Stomach (tissue), 9 donors: ENCODE measurements around the gene RCBTB1. TPM values are rescaled to one million over a fixed set of nuclear protein-coding genes. Genes with fewer than 3 reads are reported as not detected.

ENCODE experiments used
- DNase-seq, 2 donors: peaks; one replicate each; pipeline versions ENCODE4 v3.0.0 to v3.0.0-alpha.2; 2013 to 2019
- H3K27ac ChIP-seq, 5 donors: fragments of 200-600 bp in 4 of 5; sonication (generic) in 4 of 5; one replicate each; pipeline ENCODE4 v1.5.1; 2013 to 2019; ENCODE audit warnings: mild to moderate bottlenecking in 1 of 5, moderate library complexity in 1 of 5
- H3K27me3 ChIP-seq, 3 donors: fragments of 200-600 bp; sonication (generic); one replicate each; pipeline ENCODE4 v1.5.1; 2017 to 2019; ENCODE audit warnings: mixed run types in 1 of 3
- H3K36me3 ChIP-seq, 4 donors: fragments of 200-600 bp; sonication (generic); 1 replicate in 3 of 4; 2 replicates in 1 of 4; pipeline ENCODE4 v1.5.1; 2016 to 2019
- H3K4me1 ChIP-seq, 4 donors: fragments of 200-600 bp; sonication (generic); one replicate each; pipeline ENCODE4 v1.5.1; 2016 to 2019
- H3K4me3 ChIP-seq, 4 donors: fragments of 200-600 bp; sonication (generic) in 3 of 4; one replicate each; pipeline ENCODE4 v1.5.1; 2016 to 2019; ENCODE audit warnings: mild to moderate bottlenecking in 1 of 4
- H3K9me3 ChIP-seq, 4 donors: fragments of 200-600 bp; sonication (generic); one replicate each; pipeline ENCODE4 v1.5.1; 2016 to 2019
- EP300 ChIP-seq: sonication (generic); formaldehyde crosslinking; IDR thresholded peaks from one replicate; pipeline ENCODE4 v1.6.1; 2017; ENCODE audit warnings: antibody characterized with exemption
- POLR2A ChIP-seq, 4 donors: fragments of 450-650 bp; IDR thresholded peaks; one replicate each; pipeline ENCODE4 v1.6.1; 2016; ENCODE audit warnings: antibody characterized with exemption in 4 of 4, control low read depth in 2 of 4, mild to moderate bottlenecking in 1 of 4, moderate library complexity in 1 of 4
- POLR2AphosphoS5 ChIP-seq, 3 donors: sonication (generic); formaldehyde crosslinking; IDR thresholded peaks; one replicate each; pipeline ENCODE4 v1.6.1; 2016; ENCODE audit warnings: antibody characterized with exemption in 3 of 3
- WGBS, 5 donors: extraction: QIAGEN DNeasy Blood & Tissue Kit in 3 of 5; methylation state at CpG; one replicate each; pipeline versions ENCODE4 v1.1.5 to v1.1.7; 2013 to 2018; 5-methylcytosine and 5-hydroxymethylcytosine counted together
- intact Hi-C: fragments of 100-400 bp; cut with DNase I; formaldehyde crosslinking; loops from one replicate; pipeline ENCODE4 v1.15.1; 2023; ENCODE audit warnings: low total_unique reads
- polyA plus RNA-seq, 3 donors: library from polyadenylated mRNA; stranded (reverse); fragments of 200-250 nt; gene quantifications; one replicate each; pipeline ENCODE4 v1.2.3, GENCODE V29; 2013
- total RNA-seq, 5 donors: library from RNA; depleted of rRNA; stranded (reverse); fragments of >200 nt; gene quantifications; one replicate each; pipeline versions ENCODE4 v1.1.0 to v1.2.3, GENCODE V29; 2014 to 2016
- TF ChIP-seq, protein P1 (sequence below), 7 experiments: fragments of 450-650 bp in 4 of 7; fragments of 200-600 bp in 3 of 7; sonication (generic) in 3 of 7; IDR thresholded peaks; one replicate each; pipeline ENCODE4 v1.5.1; 2016 to 2019; ENCODE audit warnings: antibody characterized with exemption in 7 of 7, control low read depth in 2 of 7, mild to moderate bottlenecking in 1 of 7
- donor health status: healthy with polysubstance abuse.
- donor health status: Bipolar disorder and iron deficiency.
- donor health status: healthy.

RCBTB1 gene
- total and polyA plus RNA-seq, 8 donors: 1.2 to 48.2 (median 9.7) TPM

DNA sequence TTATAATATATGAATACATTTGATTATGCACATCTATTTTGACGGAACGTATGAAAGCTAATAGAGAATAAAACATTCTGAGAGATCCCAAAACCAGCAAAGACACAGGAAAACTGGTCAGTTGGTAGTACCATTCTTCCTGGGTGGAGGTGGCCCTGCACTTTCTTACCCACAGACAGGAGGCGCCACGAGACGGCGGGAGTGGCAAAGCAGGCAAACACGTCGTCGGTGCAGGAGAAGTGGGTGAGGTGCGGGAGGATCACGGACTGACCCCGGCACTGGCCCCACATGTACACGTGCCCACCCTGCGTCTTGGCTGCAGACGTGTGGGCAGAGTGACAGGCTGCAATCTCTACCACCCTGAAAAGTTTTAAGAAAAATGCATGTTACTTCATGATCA lies 36.1 kb downstream of the RCBTB1 start:
- Histone ChIP-seq H3K27ac (no peak overlapping the region), H3K9me3 (no peaks in the 10 kb centered on the region), H3K36me3 (peaks cover 25 to 97% (median 87%) of the 10 kb centered on the region in 4 donors), H3K4me3 (no peak overlapping the region), H3K4me1 (no peaks in the 10 kb centered on the region), H3K27me3 (no peaks in the 10 kb centered on the region)
- TF ChIP-seq POLR2AphosphoS5 (IDR thresholded peaks at IDR 0.05) (no peak), POLR2A (IDR thresholded peaks at IDR 0.05) (no peak), EP300 (no peak)
- TF ChIP-seq, protein P1, sequence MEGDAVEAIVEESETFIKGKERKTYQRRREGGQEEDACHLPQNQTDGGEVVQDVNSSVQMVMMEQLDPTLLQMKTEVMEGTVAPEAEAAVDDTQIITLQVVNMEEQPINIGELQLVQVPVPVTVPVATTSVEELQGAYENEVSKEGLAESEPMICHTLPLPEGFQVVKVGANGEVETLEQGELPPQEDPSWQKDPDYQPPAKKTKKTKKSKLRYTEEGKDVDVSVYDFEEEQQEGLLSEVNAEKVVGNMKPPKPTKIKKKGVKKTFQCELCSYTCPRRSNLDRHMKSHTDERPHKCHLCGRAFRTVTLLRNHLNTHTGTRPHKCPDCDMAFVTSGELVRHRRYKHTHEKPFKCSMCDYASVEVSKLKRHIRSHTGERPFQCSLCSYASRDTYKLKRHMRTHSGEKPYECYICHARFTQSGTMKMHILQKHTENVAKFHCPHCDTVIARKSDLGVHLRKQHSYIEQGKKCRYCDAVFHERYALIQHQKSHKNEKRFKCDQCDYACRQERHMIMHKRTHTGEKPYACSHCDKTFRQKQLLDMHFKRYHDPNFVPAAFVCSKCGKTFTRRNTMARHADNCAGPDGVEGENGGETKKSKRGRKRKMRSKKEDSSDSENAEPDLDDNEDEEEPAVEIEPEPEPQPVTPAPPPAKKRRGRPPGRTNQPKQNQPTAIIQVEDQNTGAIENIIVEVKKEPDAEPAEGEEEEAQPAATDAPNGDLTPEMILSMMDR (IDR thresholded peaks at IDR 0.05): peak in 1 of 7 experiments; percentile 13
- 73 to 88% (median 83%) methylated on average over 14 to 15 of the region's 15 CpGs for WGBS, 5 donors
- no peak for DNase-seq
- intact Hi-C loops: no loop called here

DNA sequence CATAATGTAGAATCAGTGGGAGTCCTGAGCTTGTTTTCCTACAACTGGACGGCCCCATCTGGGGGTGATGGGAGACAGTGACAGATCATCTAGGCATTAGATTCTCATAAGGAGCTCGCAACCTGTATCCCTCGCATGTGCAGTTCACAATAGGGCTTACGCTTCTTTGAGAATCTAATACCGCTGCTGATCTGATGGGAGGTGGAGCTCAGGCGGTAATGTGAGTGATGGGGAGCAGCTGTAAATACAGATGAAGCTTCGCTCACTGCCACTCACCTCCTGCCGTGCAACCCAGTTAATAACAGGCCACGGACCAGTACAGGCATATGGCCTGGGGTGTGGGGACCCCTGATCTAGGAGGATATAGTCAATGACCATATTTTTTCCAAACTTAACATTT lies 38.8 kb downstream of the RCBTB1 start:
- Histone ChIP-seq H3K4me3 (no peak overlapping the region), H3K4me1 (no peaks in the 10 kb centered on the region), H3K27me3 (no peaks in the 10 kb centered on the region), H3K36me3 (peaks cover 27 to 99% (median 85%) of the 10 kb centered on the region in 4 donors), H3K9me3 (no peaks in the 10 kb centered on the region), H3K27ac (no peak overlapping the region)
- TF ChIP-seq EP300 (no peak), POLR2A (IDR thresholded peaks at IDR 0.05) (no peak), POLR2AphosphoS5 (IDR thresholded peaks at IDR 0.05) (no peak)
- TF ChIP-seq, protein P1 (IDR thresholded peaks at IDR 0.05): no peak
- 91 to 97% (median 94%) methylated on average over 9 of the region's 9 CpGs for WGBS, 5 donors
- intact Hi-C loops: no loop called here
- DNase-seq: no peak

DNA sequence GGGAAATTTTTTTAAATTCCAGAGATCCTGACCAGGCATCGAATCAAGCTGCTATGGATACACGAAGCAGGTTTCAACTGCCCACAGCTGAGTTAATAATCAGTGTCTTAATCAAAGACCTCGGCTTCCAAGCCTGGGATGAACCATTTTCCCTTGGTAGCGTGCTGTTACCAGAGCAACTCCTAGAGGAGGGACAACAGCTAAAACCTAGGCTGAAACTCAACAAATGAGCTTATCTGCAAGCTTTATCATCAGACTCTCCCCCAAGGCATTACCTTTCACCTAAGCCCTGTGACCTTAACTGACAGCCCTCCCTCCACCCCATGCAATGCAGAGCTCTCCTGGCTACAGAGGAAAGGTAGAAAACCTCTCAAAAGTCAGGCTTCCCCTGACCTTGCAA lies 39.7 kb downstream of the RCBTB1 start:
- DNase-seq: no peak
- intact Hi-C loops: no loop called here
- H3K27ac ChIP-seq: no peak overlapping the region
- H3K27me3 ChIP-seq: no peaks in the 10 kb centered on the region
- no peaks in the 10 kb centered on the region for H3K4me1 ChIP-seq
- H3K36me3 ChIP-seq: peaks cover 23 to 99% (median 85%) of the 10 kb centered on the region in 4 donors
- no peaks in the 10 kb centered on the region for H3K9me3 ChIP-seq
- H3K4me3 ChIP-seq: no peak overlapping the region
- 63 to 78% (median 67%) methylated on average over 4 of the region's 4 CpGs for WGBS, 5 donors
- TF ChIP-seq, protein P1 (IDR thresholded peaks at IDR 0.05): no peak
- no peak for TF ChIP-seq POLR2AphosphoS5 (IDR thresholded peaks at IDR 0.05)

DNA sequence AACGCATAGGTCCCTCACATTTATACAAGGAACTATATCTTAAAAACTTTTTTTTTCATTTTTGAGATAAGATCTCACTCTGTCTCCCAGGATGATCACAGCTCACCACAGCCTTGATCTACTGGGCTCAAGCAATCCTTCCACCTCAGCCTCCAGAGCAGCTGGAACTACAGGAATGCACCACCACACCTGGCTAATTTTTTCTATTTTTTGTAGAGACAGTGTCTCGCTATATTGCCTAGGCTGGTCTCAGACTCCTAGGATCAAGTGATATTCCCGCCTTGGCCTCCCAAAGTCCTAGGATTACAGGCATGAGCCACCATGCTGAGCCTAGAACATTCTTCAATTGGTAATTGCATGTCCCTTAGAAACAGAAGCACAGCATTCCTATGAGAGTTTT lies 41.7 kb downstream of the RCBTB1 start:
- intact Hi-C loops: no loop called here
- H3K36me3 ChIP-seq: peaks cover 30 to 97% (median 78%) of the 10 kb centered on the region in 4 donors
- no peaks in the 10 kb centered on the region for H3K9me3 ChIP-seq
- 92 to 97% (median 95%) methylated on average over 3 of the region's 3 CpGs for WGBS, 5 donors
- no peak overlapping the region for H3K27ac ChIP-seq
- no peaks in the 10 kb centered on the region for H3K4me1 ChIP-seq
- no peak for DNase-seq
- no peaks in the 10 kb centered on the region for H3K27me3 ChIP-seq
- TF ChIP-seq EP300: no peak
- no peak for TF ChIP-seq POLR2AphosphoS5 (IDR thresholded peaks at IDR 0.05)
- TF ChIP-seq, protein P1 (IDR thresholded peaks at IDR 0.05): no peak
- TF ChIP-seq POLR2A (IDR thresholded peaks at IDR 0.05): no peak
- no peak overlapping the region for H3K4me3 ChIP-seq
